HFF-Myc (cell line): Measurements from ENCODE around the gene CACNA1S.

Experiments used
- DNase-seq: peaks from one replicate; pipeline ENCODE4 v3.0.0-alpha.2; 2011; ENCODE audit warnings: low read depth; ENCODE audit errors: extremely low read depth
- H3K4me3 ChIP-seq: replicated peaks from 2 replicates; pipeline ENCODE4 v1.5.1; 2011; ENCODE audit warnings: low read depth, mild to moderate bottlenecking, control low read depth, low read length
- TF ChIP-seq, protein P1 (sequence below): IDR thresholded peaks from 2 replicates; pipeline ENCODE4 v1.5.1; 2012; ENCODE audit warnings: mild to moderate bottlenecking, low read depth, low read length, control low read depth; ENCODE audit errors: missing control alignments

CACNA1S gene

DNA sequence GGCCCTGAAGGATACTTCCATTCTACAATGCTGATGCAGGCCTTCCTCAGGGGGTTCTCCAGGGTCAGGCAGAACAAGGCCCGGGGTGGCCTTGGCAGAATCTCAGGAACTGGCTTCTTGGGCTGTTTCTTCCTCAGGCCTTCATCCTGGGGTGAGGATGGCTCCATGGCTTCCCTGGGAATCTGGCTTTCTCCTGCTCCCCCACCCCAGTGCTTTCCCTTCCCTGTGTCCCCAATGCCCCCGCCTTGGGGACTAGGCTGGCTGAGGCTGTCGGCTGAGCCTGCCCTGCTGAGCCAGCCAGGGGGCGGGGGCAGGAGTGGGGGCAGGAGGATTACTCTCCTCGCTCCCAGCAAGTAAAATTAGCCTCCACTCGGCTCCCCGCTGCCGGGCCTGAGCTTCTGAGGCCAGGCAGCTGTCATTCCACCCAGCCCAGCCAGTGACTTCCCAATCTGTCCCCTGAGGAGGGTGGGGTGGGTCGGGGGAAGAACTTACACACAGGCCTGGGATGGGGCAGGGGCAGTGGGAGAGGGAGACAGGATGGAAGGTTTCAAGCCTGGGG lies at the start of gene CACNA1S:
CACNA1S (minus strand) TSS at position 254 of the 559 bp plus-strand sequence; CDS start at position 167, 87 bp downstream.
- TF ChIP-seq, protein P1, sequence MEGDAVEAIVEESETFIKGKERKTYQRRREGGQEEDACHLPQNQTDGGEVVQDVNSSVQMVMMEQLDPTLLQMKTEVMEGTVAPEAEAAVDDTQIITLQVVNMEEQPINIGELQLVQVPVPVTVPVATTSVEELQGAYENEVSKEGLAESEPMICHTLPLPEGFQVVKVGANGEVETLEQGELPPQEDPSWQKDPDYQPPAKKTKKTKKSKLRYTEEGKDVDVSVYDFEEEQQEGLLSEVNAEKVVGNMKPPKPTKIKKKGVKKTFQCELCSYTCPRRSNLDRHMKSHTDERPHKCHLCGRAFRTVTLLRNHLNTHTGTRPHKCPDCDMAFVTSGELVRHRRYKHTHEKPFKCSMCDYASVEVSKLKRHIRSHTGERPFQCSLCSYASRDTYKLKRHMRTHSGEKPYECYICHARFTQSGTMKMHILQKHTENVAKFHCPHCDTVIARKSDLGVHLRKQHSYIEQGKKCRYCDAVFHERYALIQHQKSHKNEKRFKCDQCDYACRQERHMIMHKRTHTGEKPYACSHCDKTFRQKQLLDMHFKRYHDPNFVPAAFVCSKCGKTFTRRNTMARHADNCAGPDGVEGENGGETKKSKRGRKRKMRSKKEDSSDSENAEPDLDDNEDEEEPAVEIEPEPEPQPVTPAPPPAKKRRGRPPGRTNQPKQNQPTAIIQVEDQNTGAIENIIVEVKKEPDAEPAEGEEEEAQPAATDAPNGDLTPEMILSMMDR: no peak
- no peak within 1 kb of the TSS for H3K4me3 ChIP-seq
- no peak for DNase-seq

DNA sequence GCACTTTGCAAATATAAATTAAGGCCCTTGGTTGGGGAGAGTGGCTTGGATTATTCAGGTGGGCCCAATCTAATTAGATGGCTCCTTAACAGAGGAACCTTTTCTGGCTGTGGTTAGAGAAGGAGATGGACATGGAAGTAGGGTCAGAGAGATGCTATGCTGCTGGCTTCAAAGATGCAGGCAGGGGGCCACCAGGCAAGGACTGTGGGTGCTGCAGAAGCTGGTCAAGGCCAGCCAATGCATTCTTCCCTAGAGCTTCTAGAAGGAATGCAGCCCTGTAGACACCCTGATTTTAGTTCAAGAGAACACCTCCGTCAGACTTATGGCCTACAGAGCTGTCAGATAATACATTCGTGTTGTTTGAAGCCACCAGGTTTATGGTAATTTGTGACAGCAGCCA lies 45.7 kb upstream of the CACNA1S start:
- DNase-seq: no peak
- TF ChIP-seq, protein P1: no peak
- H3K4me3 ChIP-seq: no peak overlapping the region

DNA sequence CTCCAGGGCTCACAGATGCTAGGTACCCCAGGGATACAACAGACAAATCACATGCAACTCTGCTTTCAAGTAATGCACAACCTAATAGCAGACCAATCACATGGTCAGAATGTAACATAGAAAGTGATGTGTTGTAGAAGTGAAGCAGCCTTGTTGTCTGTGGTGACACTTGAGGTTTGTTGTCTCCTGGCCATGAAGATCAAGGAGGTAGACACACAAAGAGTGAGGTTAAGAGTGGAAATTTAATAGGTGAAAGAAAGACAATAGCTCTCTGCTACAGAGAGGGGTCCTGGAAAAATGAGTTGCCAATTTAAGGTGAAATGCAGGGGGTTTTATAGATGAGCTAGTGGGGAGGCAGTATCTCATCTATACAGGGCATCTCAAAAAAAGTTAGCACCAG lies 44.6 kb upstream of the CACNA1S start:
- no peak for DNase-seq
- TF ChIP-seq, protein P1: no peak
- no peak overlapping the region for H3K4me3 ChIP-seq

DNA sequence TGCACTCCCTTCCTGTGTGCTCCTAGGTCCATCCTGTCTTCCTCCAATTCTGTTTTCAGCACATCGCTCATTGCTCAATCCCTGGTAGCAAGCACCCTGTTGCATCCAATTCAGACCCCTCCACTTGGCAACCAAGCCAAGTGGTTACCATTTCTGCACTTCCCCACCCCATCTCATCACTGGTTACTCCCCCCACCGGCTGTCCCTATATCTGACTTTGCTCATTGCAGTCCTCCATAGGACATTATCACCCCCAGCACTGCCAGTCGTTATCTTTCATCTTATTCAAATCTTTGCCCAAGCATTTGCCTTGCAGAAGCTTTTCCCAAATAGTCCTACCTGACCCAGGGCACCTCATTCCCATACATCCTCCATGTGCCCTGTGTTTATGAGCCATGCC lies 44.1 kb upstream of the CACNA1S start:
- H3K4me3 ChIP-seq: no peak overlapping the region
- TF ChIP-seq, protein P1: no peak
- no peak for DNase-seq

DNA sequence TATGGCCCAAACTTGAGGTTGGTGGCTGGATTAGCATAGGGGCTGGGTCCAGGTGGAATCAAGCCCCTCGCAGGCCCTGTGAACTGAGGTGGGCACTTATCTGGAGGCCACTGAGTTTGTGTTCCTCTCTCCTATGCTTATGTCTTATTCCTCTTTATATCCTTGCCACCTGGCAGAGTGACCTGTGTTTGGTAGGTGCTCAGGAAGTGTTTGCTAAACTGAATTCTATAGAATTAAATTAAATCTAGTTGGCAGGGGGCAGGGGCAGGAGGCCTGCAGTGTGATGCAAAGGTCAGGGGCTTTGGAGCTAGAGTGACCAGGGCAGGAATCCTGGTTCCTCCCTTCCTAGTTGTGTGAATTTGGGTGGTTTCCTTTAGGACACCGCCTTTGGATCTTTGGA lies 43.1 kb upstream of the CACNA1S start:
- TF ChIP-seq, protein P1: no peak
- DNase-seq: no peak

DNA sequence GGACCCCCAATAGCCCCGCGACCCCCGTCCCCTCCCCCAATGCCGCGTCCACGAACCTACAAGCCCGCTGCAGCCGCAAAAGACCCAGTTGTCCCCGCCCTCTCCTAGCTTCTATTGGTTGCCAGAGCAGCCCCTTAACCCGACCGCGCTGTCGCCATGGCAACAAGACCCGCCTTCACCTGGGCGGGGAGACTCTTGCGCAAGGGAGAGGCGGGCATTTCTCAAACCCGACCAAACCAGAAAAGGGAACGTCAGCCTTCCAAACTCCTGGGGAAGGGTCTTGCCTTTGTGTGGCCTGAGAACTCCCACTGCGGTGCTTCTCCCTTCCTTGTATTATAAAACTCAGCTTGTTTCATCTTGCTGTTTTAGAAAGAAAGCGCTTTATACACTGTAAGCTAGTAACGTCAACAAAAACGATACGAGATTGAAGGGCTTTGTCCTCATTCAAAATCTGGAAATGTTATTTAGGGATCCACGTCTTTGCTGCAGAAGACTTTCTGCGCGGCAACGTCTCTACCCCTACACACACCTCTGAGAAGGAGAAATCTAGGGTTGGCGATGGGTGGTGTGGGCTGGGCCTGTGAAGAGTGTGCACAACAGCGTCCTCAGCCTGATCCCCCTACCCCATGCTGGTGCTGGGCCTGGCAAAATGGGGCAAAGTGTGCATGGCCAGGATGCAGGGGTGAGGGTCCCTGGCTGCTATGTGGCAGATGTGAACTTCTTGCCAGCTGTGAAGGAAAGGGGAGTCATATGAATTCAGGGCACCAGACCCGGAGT lies 42.4 kb upstream of the CACNA1S start, which contains the start of gene TMEM9:
TMEM9 (minus strand) TSS at position 86 of the 777 bp plus-strand sequence. CDS start 551 bp downstream, outside the sequence.
- peak within 1 kb of the TSS; percentile 71 for H3K4me3 ChIP-seq
- TF ChIP-seq, protein P1: no peak
- peak; percentile 81 for DNase-seq

More for the DNA sequence above, 43.1 kb upstream of the CACNA1S start:
- H3K4me3 ChIP-seq: no peak overlapping the region
